HG02678 (cell line): ENCODE results near the gene NUTM1.
"Not testable (repeated sequence)": the region's sequence is repeated elsewhere in the genome, so short reads cannot be mapped to it uniquely, and the experiment has no call there.

Source experiments
- ATAC-seq: cut with Tn5 transposase; IDR thresholded peaks from one replicate; pipeline ENCODE4 v1.9.1; 2021; ENCODE audit warnings: mild to moderate bottlenecking, moderate library complexity; ENCODE audit not compliant: unreplicated experiment

NUTM1 gene

GRCh38 chr15:34362047-34362773 is 19.1 kb downstream of the NUTM1 start:
- no peak for ATAC-seq

- no peak for ATAC-seq
These were observed 20.9 kb downstream of the NUTM1 start for GRCh38 chr15:34364041-34364440.

- no peak for ATAC-seq
These were observed 22.1 kb downstream of the NUTM1 start for GRCh38 chr15:34365091-34365825.

GRCh38 chr15:34365836-34366235 is 22.7 kb downstream of the NUTM1 start:
- ATAC-seq, result no peak

GRCh38 chr15:34366271-34367065 is 23.4 kb downstream of the NUTM1 start:
- ATAC-seq, result no peak

- ATAC-seq, result peak; percentile 83
These were observed 24.3 kb downstream of the NUTM1 start, which contains the start of gene LPCAT4 for GRCh38 chr15:34367101-34368081. Gene LPCAT4, minus strand, starts transcription at chr15:34367196. Its CDS starts 96 bp downstream, at chr15:34367100.

GRCh38 chr15:34370129-34370528 is 27.0 kb downstream of the NUTM1 start:
- no peak for ATAC-seq

- no peak for ATAC-seq
These were observed 27.5 kb downstream of the NUTM1 start for GRCh38 chr15:34370643-34371042.

- no peak for ATAC-seq
These were observed 30.8 kb downstream of the NUTM1 start for GRCh38 chr15:34373951-34374350.

GRCh38 chr15:34374816-34375215 is 31.7 kb downstream of the NUTM1 start:
- no peak for ATAC-seq

- ATAC-seq, result not testable (repeated sequence)
These were observed 32.4 kb downstream of the NUTM1 start for GRCh38 chr15:34375541-34375940.

- no peak for ATAC-seq
These were observed 33.7 kb downstream of the NUTM1 start for GRCh38 chr15:34376856-34377255.

- not testable (repeated sequence) for ATAC-seq
These were observed 37.4 kb downstream of the NUTM1 start for GRCh38 chr15:34380491-34380890.

- ATAC-seq, result not testable (repeated sequence)
These were observed 38.9 kb downstream of the NUTM1 start for GRCh38 chr15:34381829-34382521.

- not testable (repeated sequence) for ATAC-seq
These were observed 46.5 kb downstream of the NUTM1 start for GRCh38 chr15:34389594-34390086.

GRCh38 chr15:34392981-34393380 is 49.9 kb downstream of the NUTM1 start:
- ATAC-seq, result not testable (repeated sequence)

- ATAC-seq, result not testable (repeated sequence)
These were observed 54.6 kb downstream of the NUTM1 start for GRCh38 chr15:34397637-34398259.

- ATAC-seq, result peak; percentile 66
These were observed 60.1 kb downstream of the NUTM1 start for GRCh38 chr15:34403160-34403598.

- peak; percentile 44 for ATAC-seq
These were observed 60.8 kb downstream of the NUTM1 start for GRCh38 chr15:34403899-34404298.
